ENCODE data around the gene PCDH8. TPM values are rescaled to one million over a fixed set of nuclear protein-coding genes. Genes with fewer than 3 reads are reported as not detected.

The PCDH8 gene
- total and polyA plus RNA-seq, 7 donors, result 0.03 to 0.20 (median 0.06) TPM; not detected in 3

- Histone ChIP-seq H3K36me3 (ENCODE audit: insufficient read depth in 1 of 2, low read depth in 1 of 2) (no peaks in the 10 kb centered on the region), H3K4me1 (no peaks in the 10 kb centered on the region), H3K4me3 (no peak overlapping the region), H3K27ac (no peak overlapping the region), H3K9me3 (no peaks in the 10 kb centered on the region), H3K27me3 (ENCODE audit: insufficient read depth in 3 of 3, low read length in 2 of 3) (peaks cover 0 to 5% (median 0%) of the 10 kb centered on the region in 3 donors)
- 0% methylated on average over 1 of the region's 1 CpG for WGBS, 3 donors
- no peak for TF ChIP-seq CTCF (IDR thresholded peaks at IDR 0.05)
- intact Hi-C loops (cut with DNase I), result no loop called here
- DNase-seq (no peak), ATAC-seq (no peak)
These were observed 49.5 kb downstream of the PCDH8 start for GRCh38 chr13:52798770-52799430.

DNA sequence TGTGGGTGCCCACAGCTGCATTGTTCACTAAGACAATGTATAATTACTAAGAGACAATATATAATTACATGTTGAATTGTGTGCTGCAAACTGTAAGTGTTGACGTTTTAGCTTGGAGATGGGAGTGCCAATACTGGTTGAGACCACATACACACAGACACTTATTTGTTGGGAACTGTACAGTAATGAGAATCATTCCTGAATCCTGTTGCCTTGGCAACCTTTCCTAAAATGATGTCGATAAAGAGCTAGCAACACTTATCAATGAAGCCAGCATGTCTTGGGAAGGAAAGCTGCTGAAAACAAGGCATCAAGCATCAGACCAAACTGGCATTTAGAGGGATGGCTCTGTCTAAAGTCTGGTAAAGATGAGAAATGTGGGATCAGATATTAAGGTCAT lies 51.3 kb downstream of the PCDH8 start:
- Histone ChIP-seq H3K9me3 (no peaks in the 10 kb centered on the region), H3K4me3 (no peak overlapping the region), H3K4me1 (no peaks in the 10 kb centered on the region), H3K36me3 (ENCODE audit: insufficient read depth in 1 of 2, low read depth in 1 of 2) (no peaks in the 10 kb centered on the region), H3K27me3 (ENCODE audit: insufficient read depth in 3 of 3, low read length in 2 of 3) (peaks cover 0 to 5% (median 0%) of the 10 kb centered on the region in 3 donors), H3K27ac (no peak overlapping the region)
- TF ChIP-seq CTCF (IDR thresholded peaks at IDR 0.05), result no peak
- DNase-seq (no peak), ATAC-seq (no peak)
- 74 to 77% (median 74%) methylated on average over 2 of the region's 2 CpGs for WGBS, 3 donors
- intact Hi-C loops (cut with DNase I), result no loop called here

DNA sequence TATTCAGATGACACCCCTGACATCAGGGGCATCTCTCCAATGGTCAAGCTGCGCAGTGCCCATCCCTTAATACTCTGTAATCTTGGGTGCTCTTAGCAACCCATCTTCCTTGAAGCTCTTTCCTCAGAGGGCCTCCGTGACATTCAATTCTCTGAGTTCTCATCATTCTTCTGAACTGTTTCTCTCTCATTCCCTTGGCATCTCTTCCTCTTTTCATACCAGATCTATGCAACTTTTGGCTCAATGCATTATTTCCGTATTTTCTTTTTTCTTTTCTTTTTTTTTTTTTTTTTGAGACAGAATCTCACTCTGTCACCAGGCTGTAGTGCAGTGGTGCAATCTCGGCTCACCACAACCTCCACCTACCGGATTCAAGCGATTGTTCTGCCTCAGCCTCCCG lies 53.9 kb downstream of the PCDH8 start:
- Histone ChIP-seq H3K27ac (no peak overlapping the region), H3K27me3 (ENCODE audit: insufficient read depth in 3 of 3, low read length in 2 of 3) (peaks cover 0 to 5% (median 0%) of the 10 kb centered on the region in 3 donors), H3K4me3 (no peak overlapping the region), H3K4me1 (no peaks in the 10 kb centered on the region), H3K9me3 (no peaks in the 10 kb centered on the region), H3K36me3 (ENCODE audit: insufficient read depth in 1 of 2, low read depth in 1 of 2) (no peaks in the 10 kb centered on the region)
- intact Hi-C loops (cut with DNase I), result no loop called here
- 80 to 85% (median 80%) methylated on average over 7 of the region's 7 CpGs for WGBS, 3 donors
- DNase-seq (no peak), ATAC-seq (no peak)
- TF ChIP-seq CTCF (IDR thresholded peaks at IDR 0.05), result no peak

DNA sequence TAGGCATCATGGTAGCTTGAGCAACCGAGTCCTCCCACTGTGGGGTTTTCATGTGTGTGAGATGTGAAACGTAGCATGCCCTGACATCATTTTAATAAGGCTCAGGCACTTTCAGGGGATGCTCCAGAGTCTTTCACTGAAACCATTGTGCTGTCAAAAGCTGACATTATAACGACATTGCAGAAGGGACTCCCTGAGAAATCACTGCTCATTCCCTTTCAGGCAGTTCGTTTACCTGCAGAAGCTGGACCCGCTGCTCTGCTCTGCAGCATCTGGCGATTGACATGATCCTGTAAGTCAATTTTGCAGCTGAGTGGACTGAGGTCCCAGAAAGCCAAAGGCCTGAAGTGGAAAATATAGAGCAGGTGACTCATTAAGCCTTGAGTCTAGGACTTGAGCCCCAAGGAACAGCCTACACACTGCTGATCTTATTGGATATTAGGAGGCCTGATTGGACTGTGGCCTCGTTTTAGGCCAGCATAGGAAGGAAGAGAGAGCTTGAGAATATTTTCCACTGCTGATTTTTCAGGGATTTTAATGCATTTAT lies 54.9 kb downstream of the PCDH8 start:
- Histone ChIP-seq H3K4me3 (no peak overlapping the region), H3K27ac (no peak overlapping the region), H3K4me1 (no peaks in the 10 kb centered on the region), H3K9me3 (no peaks in the 10 kb centered on the region), H3K27me3 (ENCODE audit: insufficient read depth in 3 of 3, low read length in 2 of 3) (peaks cover 0 to 5% (median 0%) of the 10 kb centered on the region in 3 donors), H3K36me3 (ENCODE audit: insufficient read depth in 1 of 2, low read depth in 1 of 2) (no peaks in the 10 kb centered on the region)
- DNase-seq (no peak), ATAC-seq (no peak)
- WGBS, 3 donors, result 72 to 82% (median 72%) methylated on average over 7 of the region's 7 CpGs
- intact Hi-C loops (cut with DNase I), result no loop called here
- no peak for TF ChIP-seq CTCF (IDR thresholded peaks at IDR 0.05)

Other genes starting within 250 kb of the PCDH8 start
- 1 to 10 TPM; 2.0 to 3.5 (median 2.7) TPM for gene HNRNPA1L2, start 206.2 kb downstream of the PCDH8 start, total RNA-seq
- gene HNRNPA1L2, start 206.2 kb downstream of the PCDH8 start, polyA plus RNA-seq, result 1 to 10 TPM; 1.9 to 4.0 (median 2.8) TPM
- 10 to 100 TPM; 39.4 to 49.4 (median 42.0) TPM for gene SUGT1, start 195.8 kb downstream of the PCDH8 start, total RNA-seq
- 10 to 100 TPM; 36.3 to 92.1 (median 55.6) TPM for gene SUGT1, start 195.8 kb downstream of the PCDH8 start, polyA plus RNA-seq
- gene CNMD, start 108.8 kb downstream of the PCDH8 start, total RNA-seq, result not detected
- gene CNMD, start 108.8 kb downstream of the PCDH8 start, polyA plus RNA-seq, result not detected
- under 1 TPM; 0.10 to 0.76 (median 0.55) TPM for gene OLFM4, start 180.2 kb upstream of the PCDH8 start, total RNA-seq
- under 1 TPM; 0.25 to 0.29 (median 0.25) TPM for gene OLFM4, start 180.2 kb upstream of the PCDH8 start, polyA plus RNA-seq